SK-MEL-5 (cell line): ENCODE data around the gene VCL. TPM values are rescaled to one million over a fixed set of nuclear protein-coding genes. Genes with fewer than 3 reads are reported as not detected.
"Not testable (repeated sequence)": the region's sequence is repeated elsewhere in the genome, so short reads cannot be mapped to it uniquely, and the experiment has no call there.

Experiments used
- DNase-seq: peaks from one replicate; pipeline ENCODE4 v3.0.0-alpha.2; 2016; ENCODE audit warnings: low read depth, low spot score
- in situ Hi-C: cut with HindIII; loops from 2 replicates; pipeline ENCODE4 v1.10.0; 2016; ENCODE audit warnings: low sequenced_read_pairs, high pct_unique_total_duplicates, low pct_unique_long_range_greater_than_20kb
- total RNA-seq: library from RNA; depleted of rRNA; stranded (reverse); fragments of >200 nt; shearing (Covaris generic); gene quantifications from 2 replicates; pipeline ENCODE4 v1.2.3, GENCODE V29; 2014

VCL gene
- total RNA-seq, 1 experiment from 2014 or later, result 26.6 TPM

- in situ Hi-C loops, result no loop called here
- no peak for DNase-seq
Observed at GRCh38 chr10:74109452-74109851, 111.5 kb downstream of the VCL start.

- in situ Hi-C loops, result no loop called here
- DNase-seq, result no peak
Observed at GRCh38 chr10:74110120-74110519, 112.2 kb downstream of the VCL start.

GRCh38 chr10:74111799-74112198, 113.9 kb downstream of the VCL start:
- DNase-seq, result no peak
- in situ Hi-C loops, result no loop called here

GRCh38 chr10:74113546-74113945, 115.6 kb downstream of the VCL start:
- DNase-seq, result no peak
- in situ Hi-C loops, result no loop called here

- in situ Hi-C loops, result no loop called here
- DNase-seq, result no peak
Observed at GRCh38 chr10:74114041-74114448, 116.1 kb downstream of the VCL start.

- in situ Hi-C loops, result no loop called here
- DNase-seq, result no peak
Observed at GRCh38 chr10:74117738-74118137, 119.8 kb downstream of the VCL start.

- DNase-seq, result peak; percentile 23
Observed at GRCh38 chr10:74118804-74119203, 120.9 kb downstream of the VCL start.

GRCh38 chr10:74120911-74121310, 123.0 kb downstream of the VCL start:
- in situ Hi-C loops, result no loop called here
- no peak for DNase-seq

More at GRCh38 chr10:74118804-74119203, 120.9 kb downstream of the VCL start:
- in situ Hi-C loops, result no loop called here

- in situ Hi-C loops, result no loop called here
- DNase-seq, result no peak
Observed at GRCh38 chr10:74121368-74121767, 123.5 kb downstream of the VCL start.

- DNase-seq, result no peak
- in situ Hi-C loops, result no loop called here
Observed at GRCh38 chr10:74122060-74122459, 124.1 kb downstream of the VCL start.

- DNase-seq, result no peak
- in situ Hi-C loops, result no loop called here
Observed at GRCh38 chr10:74123081-74123480, 125.2 kb downstream of the VCL start.

GRCh38 chr10:74133923-74134820, 136.3 kb downstream of the VCL start:
- in situ Hi-C loops, result no loop called here
- no peak for DNase-seq

- in situ Hi-C loops, result no loop called here
- DNase-seq, result no peak
Observed at GRCh38 chr10:74135452-74135851, 137.5 kb downstream of the VCL start.

GRCh38 chr10:74137992-74138391, 140.1 kb downstream of the VCL start:
- DNase-seq, result no peak
- in situ Hi-C loops, result no loop called here

GRCh38 chr10:74138596-74138995, 140.7 kb downstream of the VCL start:
- in situ Hi-C loops, DNase-seq: not testable (repeated sequence)

GRCh38 chr10:74139981-74140380, 142.1 kb downstream of the VCL start:
- in situ Hi-C loops, result no loop called here
- DNase-seq, result no peak

GRCh38 chr10:74140553-74140952, 142.6 kb downstream of the VCL start:
- no peak for DNase-seq
- in situ Hi-C loops, result no loop called here

- in situ Hi-C loops, result no loop called here
- no peak for DNase-seq
Observed at GRCh38 chr10:74145133-74145532, 147.2 kb downstream of the VCL start.

GRCh38 chr10:74146980-74147379, 149.1 kb downstream of the VCL start:
- DNase-seq, in situ Hi-C loops: not testable (repeated sequence)
